Stimulated activated CD8-positive, alpha-beta memory T cell treated with anti-CD3 and anti-CD28 coated beads, Interleukin-12 subunit alpha, Interleukin-12 subunit beta, amount 100 ng/mL, for 1 hour (primary cell): ENCODE data around the gene DNASE2.

Experiments
- DNase-seq: peaks from one replicate; pipeline ENCODE4 v3.0.0-alpha.2; 2020; ENCODE audit warnings: low read depth

DNASE2 gene

GRCh38 chr19:12886651-12886968 is 5.4 kb upstream of the DNASE2 start:
- DNase-seq: no peak

DNA sequence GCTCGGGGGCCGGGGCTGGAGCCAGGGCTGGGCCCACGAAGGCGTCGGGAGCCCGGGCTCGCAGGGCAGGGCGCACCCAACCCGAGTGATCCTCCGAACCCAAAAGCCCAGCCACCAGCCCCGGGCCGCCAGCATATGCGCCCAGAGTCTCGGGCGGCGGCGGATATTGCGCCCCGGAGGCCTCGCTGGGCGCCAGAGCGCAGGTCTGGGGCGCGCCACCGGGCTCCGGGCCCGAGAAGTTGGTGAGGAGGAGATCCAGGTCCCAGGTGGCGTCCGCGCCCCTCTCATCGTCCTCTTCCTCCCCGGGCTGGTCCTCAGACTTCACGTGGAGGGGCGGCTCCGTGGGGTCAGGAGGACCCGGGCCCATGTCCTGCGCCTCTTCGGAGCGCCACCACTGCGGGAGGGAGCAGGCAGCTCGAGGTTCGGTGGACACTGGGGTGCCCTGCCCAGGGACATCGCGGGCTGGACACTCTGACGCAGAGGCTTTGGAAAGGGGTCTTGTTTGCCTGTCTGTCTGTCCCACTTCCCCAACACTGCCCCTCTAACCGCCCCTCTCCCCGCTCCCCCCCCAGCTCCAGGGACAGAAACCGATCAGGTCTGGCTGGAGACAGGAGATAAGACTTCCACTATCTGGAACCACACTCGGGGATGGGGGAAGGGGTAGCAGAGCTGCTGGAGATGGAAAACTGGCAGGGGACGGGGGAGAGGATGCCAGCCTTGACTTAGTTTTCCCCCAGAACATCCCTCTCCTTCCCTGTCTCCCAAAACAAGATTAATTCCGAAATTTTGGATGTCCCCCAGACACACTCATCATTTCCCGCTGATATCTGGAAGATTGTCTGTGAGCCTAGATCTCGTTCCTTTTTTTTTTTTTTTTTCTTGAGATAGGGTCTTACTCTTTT is 4.8 kb upstream of the DNASE2 start:
- no peak for DNase-seq

- peak; percentile 71 for DNase-seq
Measured at GRCh38 chr19:12884926-12885748, 3.9 kb upstream of the DNASE2 start.

GRCh38 chr19:12884627-12884925 is 3.3 kb upstream of the DNASE2 start:
- DNase-seq: no peak

DNA sequence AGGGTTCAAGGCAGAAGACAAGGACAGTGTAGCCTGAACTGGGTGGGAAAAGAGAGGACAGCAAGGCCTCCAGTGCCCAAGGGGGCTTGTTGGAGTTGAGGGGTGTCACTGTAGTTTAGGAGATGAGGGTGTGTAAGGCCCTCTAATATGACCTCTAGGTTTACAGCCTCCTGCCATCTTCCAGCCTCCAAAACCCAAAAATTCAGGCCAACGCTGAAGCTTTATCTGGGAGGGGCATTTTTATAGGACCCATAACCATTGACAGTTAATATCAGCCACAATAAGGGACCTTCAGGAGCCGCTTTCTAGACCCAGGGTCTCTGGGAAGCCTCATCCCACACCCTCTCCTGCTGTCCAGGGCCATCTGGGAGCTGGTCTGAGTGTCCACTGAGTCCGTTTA is 3.0 kb upstream of the DNASE2 start:
- DNase-seq: no peak

GRCh38 chr19:12882589-12882988 is 1.3 kb upstream of the DNASE2 start:
- no peak for DNase-seq

DNA sequence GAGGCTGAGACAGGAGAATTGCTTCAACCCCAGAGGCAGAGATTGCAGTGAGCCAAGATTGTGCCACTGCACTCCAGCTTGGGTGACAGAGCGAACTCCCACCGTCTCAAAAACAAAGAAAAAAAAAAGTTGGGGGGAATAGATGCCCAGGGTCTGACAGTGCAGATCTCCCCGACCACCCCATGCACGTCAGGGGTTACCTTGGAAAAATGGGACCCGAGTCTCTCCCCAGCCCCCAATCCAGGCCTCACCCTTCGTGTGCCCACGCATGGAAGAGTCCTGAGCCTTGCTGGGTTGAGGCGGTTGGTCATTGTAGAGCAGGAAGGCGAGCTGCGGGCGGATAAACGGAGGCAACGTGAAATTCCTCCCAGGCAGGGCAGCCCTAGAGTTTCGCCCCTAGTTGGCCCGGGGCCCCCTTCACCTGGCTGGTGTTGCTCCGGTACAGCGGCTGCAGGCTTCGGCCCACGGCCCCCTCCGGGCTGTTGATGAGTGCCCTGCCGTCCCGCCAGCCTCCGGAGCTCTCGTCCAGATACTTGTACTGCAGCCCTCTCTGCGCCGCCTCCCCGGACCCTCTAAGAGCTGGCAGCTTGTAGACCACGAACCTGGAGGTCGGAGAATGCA is 588 bp downstream of the DNASE2 start:
- DNase-seq: no peak

- DNase-seq: no peak
Measured at GRCh38 chr19:12875086-12875485, 6.2 kb downstream of the DNASE2 start.

- DNase-seq: no peak
Measured at GRCh38 chr19:12873891-12874745, 7.1 kb downstream of the DNASE2 start.

GRCh38 chr19:12872941-12873890 is 8.0 kb downstream of the DNASE2 start:
- DNase-seq: no peak

- no peak for DNase-seq
Measured at GRCh38 chr19:12872255-12872654, 9.0 kb downstream of the DNASE2 start.

- DNase-seq: no peak
Measured at GRCh38 chr19:12871681-12872080, 9.6 kb downstream of the DNASE2 start.

GRCh38 chr19:12868540-12869112 is 12.6 kb downstream of the DNASE2 start:
- DNase-seq: no peak

- peak; percentile 52 for DNase-seq
Measured at GRCh38 chr19:12867120-12868099, 13.8 kb downstream of the DNASE2 start.

DNA sequence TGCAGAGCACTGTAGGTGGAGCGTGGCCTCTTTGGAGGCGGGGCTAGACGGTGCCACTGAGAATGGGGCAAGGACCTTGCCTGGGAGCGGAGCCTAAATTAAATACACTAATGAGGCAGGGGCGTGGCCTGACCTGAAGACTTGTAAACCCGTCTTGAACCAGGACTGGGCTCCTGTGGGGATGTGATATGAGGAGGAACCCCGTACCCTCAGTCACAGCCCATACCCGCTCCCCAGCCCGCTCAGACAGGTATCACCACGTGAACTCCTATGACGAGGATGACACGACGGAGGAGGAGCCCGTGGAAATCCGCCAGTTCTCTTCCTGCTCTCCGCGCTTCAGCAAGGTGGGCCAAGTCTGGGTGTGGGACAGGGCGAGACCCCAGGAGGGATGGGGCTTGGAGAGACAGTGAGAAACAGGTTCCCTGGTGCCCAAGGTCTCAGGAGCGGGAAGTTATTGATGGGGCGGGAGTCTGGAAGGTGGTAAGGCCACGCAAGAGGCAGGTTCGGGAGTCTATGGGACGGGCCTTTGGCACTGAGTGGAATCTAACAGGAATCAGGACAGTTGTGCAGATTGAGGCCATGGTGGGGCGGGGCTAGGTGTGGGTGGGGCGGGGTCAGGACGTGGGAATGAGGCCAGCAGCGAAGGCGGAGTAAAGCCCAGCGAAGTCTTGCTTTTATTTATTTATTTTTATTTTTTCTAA is 14.7 kb downstream of the DNASE2 start:
- DNase-seq: no peak

DNA sequence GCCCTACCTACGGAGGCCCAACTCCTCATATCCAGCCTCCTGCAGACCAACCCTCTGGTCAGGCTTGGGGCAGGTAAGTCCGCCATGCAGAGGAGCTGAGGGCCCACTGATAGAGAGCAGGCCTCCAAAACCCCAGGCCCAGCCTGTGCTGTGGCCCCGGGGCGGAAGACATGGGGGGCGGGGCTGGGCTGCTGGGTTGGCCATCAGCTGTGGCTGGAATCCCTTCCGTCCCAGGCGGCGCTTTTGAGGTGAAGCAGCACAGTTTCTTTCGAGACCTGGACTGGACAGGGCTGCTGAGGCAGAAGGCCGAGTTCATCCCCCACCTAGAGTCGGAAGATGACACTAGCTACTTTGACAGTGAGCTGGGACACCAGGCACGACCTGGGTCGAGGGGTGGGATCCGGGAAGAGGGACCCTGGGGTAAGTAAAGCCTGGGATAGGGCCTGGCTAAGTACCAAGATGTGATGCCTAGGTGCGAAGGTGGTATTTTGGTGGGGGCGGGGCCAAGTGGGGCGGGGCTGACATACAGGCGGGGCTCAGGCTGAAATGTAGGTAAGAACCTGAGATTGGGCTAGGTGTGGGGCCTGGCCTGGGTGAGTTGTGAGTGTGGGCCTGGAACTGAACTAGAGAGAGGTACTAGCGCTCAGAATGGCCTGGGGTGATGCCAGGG is 15.4 kb downstream of the DNASE2 start:
- no peak for DNase-seq

DNA sequence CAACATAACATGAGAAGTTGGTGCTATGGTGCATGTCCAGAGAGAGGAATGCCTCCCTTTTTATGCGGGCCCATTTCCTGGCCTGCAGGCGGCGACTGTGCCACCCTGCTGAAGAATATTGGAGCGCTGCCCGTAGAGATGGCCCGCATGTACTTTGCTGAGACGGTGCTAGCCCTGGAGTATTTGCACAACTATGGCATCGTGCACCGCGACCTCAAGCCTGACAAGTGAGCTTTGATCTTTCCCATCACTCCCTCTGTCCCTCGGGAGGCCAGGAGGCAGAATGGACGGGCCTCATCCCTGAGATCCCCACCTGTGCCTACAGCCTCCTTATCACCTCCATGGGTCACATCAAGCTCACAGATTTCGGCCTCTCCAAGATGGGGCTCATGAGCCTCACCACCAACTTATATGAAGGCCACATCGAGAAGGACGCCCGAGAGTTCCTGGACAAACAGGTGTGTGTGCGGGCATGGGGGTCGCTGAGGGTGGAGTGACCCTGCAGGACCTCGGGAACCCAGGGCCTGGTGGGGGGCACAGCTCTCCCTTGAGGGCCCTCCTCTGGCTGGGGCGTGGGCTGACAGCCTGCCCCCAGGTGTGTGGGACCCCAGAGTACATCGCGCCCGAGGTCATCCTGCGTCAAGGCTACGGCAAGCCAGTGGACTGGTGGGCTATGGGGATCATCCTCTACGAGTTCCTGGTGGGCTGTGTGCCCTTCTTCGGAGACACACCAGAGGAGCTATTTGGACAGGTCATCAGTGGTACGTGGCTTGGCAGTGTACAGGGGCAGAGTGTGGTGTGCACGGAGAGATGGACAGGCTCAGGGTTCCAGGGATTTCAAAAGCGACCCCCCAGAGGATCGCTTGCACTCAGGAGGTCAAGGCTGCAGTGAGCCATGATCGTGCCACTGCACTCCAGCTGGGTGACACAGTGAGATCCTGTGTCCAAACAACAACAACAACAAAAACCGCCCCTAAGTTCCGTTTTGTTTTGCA is 16.2 kb downstream of the DNASE2 start:
- no peak for DNase-seq
